HG02588 (cell line): ENCODE measurements around the gene MCRIP1.
A peak's percentile ranks its signal among the peaks of the same experiment; 100 is the strongest.

Experiments
- ATAC-seq: cut with Tn5 transposase; IDR thresholded peaks from one replicate; pipeline ENCODE4 v1.9.1; 2021; ENCODE audit warnings: mild to moderate bottlenecking, moderate library complexity; ENCODE audit not compliant: unreplicated experiment

MCRIP1 gene

GRCh38 chr17:81833160-81833920 lies at the start of gene MCRIP1:
Gene MCRIP1 (minus strand): TSS chr17:81833291. CDS start chr17:81824506, 8,785 bp downstream.
- ATAC-seq = peak; percentile 72

DNA sequence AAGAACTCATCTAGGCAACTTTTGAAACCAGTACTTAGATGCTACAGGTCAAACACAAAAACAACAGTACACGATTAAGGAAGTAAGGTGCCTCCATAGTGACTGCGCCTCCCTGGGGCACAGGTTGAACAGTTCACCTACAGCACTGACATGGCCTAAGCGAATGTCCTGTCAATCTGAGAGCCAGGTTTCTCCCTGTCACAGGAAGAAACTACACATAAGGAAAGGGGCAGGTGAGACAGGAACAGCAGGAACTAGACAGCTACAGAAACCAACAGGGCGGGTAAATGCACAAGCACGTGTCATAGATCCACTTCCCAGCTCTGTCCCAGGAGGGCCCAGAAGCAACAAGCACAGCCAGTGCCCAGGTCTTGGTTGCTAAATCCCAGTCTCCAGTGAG lies 46.0 kb upstream of the MCRIP1 start:
- no peak for ATAC-seq

GRCh38 chr17:81878294-81878693 lies 45.2 kb upstream of the MCRIP1 start:
- no peak for ATAC-seq

GRCh38 chr17:81877569-81877968 lies 44.5 kb upstream of the MCRIP1 start:
- ATAC-seq = no peak

GRCh38 chr17:81871387-81872230 lies 38.5 kb upstream of the MCRIP1 start:
- peak; percentile 49 for ATAC-seq

DNA sequence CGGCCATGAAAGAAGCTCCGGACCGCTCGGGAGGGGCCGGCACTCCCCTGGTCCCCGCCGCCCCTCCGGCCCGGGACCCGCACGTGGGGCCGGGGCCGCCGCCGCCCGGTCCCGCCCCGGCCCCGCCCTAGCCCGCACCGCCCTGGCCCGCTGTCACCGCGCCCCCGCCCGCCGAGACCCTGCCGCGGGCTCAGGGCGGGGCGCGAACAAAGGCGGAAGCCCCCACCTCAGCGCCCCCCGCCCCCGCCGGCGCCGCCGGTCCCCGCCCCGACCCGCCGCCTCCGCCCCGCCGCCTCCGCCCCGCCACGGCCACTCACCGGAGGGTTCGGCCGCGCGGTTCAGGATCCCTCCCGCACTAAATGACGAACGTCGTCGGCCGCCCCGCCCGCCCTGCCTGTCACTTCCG lies 37.9 kb upstream of the MCRIP1 start, which contains the start of gene ARHGDIA:
TSS of gene ARHGDIA (minus strand) at position 357 of the 406 bp plus-strand sequence. CDS start 1,407 bp downstream, outside the sequence.
- peak; percentile 19 for ATAC-seq

- peak; percentile 6 for ATAC-seq
Measured at GRCh38 chr17:81870131-81870980, 37.3 kb upstream of the MCRIP1 start.

DNA sequence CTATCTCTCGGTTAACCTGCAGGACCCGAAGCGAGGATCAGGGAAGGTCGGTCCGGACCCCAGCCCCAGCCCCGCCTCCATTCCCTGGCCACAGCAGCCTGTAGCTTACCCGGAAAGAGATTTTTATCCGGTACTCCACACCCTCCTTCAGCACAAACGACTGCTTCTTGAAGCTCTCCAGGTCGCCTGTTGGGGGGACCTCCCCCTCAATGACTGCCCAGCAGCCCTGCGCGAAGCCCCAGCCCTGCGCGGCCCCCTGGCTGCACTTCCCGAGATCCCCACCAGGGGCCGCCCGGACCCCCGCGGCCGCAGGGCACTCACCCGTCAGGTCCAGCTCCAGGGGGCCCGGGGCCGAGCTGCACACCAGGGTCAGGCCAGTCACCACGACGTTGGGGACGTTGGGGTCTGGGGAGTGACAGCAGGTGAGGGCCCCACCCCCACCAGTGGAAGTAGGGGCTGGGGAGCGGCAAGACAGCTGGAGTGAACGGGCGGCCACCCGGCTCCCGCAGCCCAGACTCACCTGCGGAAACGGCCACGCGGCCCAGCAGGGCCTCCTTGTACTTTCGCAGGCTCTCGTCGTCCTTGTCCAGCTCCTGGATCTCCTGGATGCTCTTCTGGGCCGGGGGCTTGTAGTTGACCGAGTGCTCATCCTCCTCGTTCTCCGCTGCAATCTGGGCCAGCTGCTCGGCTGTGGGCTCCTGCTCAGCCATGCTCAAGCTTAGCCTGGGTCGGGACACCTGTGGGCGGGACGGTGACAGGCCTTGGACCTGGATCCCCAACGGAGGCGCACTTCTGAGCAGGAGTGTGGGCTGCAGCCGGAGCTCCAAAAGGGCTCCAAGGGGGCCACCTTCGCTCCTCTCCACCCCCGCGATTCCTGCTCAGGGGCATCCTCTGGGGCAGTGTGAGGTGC lies 36.4 kb upstream of the MCRIP1 start:
- no peak for ATAC-seq

GRCh38 chr17:81868674-81869220 lies 35.7 kb upstream of the MCRIP1 start:
- ATAC-seq = no peak

DNA sequence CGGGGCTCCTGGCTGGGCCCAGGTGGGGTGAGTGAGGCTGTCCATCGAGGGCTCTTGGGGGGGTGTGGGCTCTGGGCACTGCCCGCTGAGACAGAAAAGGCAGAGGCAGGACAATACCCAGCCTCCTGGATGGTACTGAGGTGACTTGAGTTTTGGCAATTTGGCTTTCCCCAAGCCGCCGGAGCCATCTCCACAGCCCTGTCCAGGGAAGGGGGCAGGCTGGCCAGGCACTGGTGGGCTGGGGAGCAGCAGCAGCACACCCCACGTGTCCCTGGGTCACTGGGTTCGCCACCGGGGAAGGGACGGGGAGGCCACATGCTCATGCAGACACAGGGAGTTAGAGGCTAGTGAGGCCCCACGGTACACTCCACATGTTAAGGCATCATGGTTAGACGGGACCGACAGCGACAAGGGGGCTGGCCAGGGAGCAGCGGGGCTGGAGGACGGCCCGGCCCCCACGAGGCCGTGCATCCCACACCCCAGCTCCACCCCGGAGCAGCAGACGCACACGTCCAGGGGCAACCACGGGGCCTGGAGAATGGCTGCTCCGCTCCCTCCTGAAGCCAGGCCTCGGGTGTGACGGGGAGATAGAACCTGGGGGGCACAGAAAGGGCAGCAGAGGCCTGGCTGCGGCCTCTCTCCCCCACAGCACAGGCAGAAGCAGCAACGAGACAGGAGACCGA lies 35.0 kb upstream of the MCRIP1 start:
- ATAC-seq = no peak

DNA sequence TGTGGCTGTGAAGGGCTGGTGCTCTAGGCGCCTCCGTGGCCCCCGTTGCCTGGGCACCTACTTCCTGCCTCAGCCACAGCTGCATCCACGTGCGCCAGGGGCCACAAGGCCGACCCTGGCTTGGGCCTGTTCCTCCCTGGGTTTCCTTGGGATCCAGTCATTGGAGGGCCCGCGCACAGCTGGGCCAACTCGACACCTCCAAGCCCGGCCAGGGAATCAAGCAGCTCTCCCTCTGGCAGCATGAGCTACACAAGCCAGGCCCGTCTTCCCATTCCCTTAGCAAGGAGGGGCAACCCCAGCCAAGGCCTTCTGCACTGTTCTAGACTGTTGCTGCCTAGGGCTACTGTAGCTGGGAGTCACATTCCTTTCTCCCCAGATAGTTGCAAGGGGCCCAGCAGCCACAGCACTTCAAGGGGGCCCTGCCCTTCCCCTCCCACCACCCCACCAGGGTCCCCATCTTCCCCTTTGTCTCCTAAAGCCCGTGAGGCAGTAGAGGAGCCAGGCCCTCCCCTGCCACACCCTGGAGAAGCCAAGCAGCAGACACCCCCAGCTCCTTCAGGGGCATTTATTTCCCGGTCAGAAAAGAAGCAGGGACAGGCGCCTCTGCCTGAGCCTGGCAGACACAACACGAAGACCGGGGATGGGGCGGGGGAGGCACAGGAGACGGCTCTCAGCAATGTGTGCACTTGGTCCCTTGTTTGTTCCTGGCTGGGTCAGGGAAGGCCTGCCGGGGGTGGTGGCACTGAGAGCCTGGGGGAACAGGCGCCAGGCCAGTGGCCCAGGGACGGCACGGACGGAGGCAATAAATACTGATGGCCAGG lies 34.3 kb upstream of the MCRIP1 start:
- ATAC-seq = no peak

DNA sequence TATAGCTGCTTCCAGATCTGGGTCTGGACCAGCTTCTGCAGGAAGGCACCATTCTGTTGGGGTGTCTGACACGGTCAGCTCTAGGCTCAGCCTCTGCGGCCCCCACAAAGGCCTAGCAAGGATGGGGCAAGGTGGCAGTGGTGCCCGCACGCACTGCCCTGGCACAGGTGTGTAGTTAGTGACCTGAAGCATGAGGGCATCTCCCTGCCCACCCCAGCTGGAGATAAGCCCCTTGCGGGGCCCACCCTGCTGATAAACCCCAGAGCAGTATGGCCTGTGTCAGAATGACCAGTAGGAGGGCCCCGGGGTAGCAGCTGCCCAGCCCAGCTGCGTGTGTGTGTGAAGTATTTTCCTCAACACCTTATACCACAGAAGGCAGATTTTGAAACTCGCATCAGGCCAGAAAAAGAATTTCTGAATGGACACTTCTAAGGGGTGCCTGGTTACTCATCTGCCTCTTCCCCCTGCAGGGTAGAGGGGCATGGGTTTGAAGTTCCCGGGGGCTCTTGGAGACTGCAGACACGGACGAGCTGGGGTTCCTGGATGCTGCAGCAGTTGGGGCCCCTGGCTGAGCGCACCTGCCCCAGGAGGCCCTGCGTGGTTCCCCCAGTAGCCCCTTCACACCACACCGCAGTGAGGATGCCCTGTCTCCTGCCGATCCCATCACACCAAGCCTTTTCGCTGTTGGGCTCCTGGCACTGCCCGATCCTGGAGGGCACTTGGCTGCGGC lies 33.5 kb upstream of the MCRIP1 start:
- no peak for ATAC-seq

GRCh38 chr17:81865733-81866439 lies 32.8 kb upstream of the MCRIP1 start:
- no peak for ATAC-seq

- ATAC-seq = no peak
Measured at GRCh38 chr17:81865358-81865732, 32.3 kb upstream of the MCRIP1 start.

DNA sequence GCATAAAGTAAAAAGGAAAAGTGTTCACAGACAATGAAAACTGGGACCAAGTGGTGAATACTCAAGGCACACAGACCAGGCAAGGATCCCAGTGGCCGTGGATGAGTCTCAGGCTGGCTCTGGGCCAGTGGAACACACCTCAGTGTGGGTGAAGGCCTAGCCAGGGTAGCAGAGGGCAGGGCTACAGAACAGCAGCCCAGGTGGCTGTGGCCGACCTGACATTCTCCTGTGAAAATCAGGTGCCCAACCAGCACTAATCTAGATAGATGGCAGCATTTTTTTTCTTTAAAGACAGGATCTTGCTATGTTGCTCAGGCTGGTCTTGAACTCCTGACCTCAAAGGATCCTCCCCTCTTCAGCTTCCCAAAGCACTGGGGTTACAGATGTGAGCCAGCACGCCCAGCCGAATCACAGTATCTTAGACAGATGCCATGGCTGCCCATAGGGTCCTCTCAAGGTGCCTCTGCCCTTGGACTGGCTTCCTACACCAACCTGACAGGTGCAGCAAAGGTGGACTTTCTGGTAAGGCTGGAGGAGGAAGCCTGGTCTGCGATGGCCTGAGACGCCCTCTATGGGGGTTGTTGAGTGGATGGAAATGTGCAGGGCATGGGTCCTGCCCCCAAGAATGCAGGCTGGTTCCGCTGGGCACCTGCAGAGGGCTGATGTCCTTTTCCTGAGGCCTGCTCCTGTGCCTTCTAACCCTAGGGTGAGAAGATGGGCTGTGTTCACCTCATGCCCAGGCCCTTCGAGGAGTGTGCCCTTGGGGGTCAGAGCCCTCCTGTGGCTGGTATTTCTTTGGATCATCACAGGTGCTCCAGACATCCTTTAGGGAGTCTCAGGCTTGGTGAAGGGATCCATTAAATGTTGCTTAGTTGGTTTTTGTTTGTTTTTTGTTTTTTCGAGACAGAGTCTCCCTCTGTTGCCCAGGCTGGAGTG lies 31.0 kb upstream of the MCRIP1 start:
- no peak for ATAC-seq

GRCh38 chr17:81863123-81863675 lies 30.1 kb upstream of the MCRIP1 start:
- no peak for ATAC-seq
